GM21786 (cell line): ENCODE data around the gene MIPOL1.

ENCODE experiments used
- ATAC-seq: cut with Tn5 transposase; IDR thresholded peaks from one replicate; pipeline ENCODE4 v1.9.1; 2021; ENCODE audit not compliant: unreplicated experiment

MIPOL1 gene

DNA sequence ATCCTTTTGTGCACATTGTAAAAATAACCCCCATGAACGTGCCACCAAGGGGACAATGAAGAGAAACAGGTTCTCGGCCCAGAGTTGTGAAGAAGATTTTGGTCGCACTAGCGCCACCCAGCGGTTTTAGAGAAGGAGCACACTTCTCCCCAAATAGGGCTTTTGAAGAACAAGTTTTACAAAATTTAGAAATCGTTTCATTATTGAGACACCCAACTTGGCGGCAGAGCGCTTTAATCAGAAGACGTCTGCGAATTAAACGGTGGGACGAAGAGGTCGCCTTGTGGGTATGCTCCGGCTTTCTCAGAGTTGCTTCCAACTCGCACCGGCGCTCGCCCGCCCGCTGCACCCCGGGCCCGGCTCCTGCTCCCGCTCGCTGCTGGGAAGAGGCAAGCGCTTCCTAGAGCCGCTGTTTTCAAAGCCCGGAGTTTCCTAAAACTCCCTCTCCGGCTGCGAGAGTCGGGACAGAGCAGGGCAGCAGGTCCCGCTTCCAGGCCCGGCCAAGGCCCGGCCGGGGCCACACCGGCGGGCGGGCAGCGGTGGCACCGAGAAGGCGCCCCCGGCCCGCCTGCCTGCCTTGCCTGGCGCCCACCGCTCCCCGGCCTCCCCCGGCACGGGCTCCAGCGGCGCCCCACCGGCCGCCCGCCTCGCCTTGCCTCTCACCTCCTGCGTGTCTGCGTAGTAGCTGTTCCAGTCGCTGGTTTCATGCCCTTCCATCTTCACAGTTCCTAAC lies 396.7 kb downstream of the MIPOL1 start:
- no peak for ATAC-seq

DNA sequence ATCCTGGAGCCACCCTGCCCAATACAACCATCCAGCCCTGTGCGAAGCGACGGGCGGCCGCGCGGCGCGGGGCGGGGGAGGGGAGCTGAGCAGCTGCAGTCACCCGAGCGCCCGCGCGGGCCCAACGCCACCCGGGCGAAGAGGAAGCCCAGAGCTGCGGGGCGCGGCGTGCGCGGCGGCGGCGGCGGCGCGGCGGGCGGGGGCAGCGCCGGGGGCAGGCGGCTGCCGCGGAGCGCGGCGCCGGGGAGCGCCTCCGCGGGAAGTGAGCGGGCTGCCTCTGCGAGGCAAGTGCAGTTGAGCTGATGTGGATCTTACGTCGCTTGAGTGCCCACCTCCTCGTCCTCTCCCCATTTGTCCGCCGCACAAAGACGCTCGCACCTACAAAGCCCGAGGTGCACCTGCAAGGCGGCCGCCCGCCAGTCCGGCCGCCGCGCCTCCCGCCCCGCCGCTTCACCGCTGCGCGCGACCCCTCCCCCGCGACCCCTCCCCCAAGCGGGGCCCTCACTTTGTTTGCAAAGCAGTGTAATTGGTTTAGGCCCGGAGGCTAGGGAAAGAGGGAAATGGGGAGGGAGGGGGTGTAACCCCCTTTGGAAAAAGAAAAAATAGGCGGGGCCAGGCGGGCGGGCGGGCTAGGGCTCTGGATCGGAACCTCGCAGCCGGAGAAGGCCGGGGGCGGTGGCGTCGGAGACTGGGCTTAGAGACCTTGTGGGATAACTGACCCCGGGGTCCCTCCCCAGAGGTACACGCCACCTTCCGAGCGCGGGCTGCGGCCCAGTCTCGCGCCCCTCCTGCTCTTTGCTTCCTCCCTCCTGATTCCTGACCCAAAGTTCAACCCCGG lies 397.5 kb downstream of the MIPOL1 start, which contains the start of the genes FOXA1 and TTC6:
FOXA1 (minus strand) TSS at position 279 of the 838 bp plus-strand sequence; CDS start at position 2, 277 bp downstream.
TTC6 (plus strand) TSS at position 659 of the 838 bp plus-strand sequence. CDS start 26,436 bp downstream, outside the sequence.
- no peak for ATAC-seq

DNA sequence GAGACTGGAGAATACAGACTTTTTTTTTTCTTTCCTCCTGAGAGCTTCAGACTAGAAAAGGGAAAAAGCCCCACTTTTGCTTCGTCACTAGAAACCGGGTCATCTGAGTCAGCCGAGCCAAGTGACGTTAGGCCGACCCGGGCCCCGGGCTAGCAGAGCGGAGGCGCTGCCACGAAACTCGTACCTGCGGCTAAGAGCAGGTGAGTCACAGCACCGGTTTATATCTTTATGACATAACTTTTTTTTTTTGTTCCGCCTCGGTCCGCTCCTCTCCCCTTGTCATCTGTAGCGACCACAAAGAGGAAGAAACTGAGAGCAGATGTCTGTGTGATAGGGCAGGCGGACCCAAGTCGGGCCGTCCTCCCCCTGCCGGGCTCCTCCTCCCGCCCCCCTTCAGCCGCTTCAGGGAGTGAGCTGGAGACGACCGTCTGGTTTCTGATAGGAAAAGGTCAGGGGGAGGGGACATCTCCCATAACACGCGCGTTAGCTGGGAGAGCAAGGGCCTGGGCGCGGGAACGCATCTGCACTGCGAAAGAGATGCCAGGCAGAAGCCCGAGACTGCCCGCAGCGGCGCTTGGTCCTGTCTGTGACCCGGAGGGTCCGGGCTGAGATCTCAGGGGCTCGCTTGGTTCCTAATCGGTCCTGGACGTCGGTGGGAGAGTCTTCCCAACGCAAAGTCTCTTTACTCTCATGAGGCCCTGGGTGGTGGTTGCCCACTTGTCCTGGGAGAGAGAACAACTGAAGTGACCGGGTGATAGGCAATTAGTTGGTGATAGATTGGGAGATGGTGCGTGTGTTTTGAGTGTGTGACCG lies 398.3 kb downstream of the MIPOL1 start:
- ATAC-seq = peak; percentile 62

DNA sequence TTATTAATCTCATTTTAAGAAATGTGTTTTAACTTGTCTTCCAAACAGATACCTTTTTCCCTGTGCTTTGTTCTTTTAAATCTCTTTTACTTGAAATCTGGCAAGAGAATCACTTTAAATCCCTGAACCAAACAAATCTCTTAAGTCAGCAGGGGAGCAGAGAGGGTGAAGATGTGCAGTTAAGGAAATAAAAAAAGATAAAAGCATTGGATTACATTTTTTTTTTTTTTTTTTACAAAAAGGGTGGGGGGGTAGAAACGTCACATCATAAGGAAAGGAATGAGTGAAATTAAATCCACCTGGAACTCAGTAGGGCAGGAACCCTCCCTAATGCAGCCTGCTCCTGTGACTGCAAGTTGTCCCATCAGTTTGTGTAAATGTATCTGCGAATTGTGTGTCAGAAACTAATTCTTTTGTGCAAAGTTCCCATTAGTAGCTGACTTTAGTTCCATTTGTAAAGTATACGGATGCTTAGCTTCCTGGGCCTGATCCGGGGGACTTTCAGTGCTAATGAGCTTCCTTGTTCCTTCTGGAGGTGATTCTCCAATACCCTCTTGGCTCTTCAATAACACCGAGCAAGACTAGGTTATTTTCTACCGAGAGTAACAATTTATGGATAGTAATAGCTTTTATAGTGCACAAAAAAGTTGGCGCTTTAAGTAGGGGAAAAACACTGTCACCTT lies 399.2 kb downstream of the MIPOL1 start:
- ATAC-seq = no peak

DNA sequence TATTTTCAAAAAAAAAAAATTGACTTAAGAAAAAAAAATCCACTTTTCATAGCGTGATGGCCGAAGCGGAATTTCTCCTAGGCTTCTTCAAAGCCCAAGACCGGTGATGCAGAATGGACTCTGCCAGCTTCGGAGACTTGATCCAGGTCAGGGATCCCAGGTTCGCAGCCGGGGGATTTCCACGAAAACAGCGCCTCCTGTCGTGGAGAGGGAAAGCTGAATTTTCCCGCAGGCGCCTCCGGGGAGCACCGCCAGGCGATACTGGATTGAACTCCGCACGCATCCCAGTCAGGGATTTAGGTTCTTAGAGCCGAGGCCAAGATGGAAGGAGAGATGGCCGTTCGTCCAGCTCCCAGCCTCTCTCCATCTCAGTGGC lies 399.8 kb downstream of the MIPOL1 start:
- ATAC-seq = no peak

DNA sequence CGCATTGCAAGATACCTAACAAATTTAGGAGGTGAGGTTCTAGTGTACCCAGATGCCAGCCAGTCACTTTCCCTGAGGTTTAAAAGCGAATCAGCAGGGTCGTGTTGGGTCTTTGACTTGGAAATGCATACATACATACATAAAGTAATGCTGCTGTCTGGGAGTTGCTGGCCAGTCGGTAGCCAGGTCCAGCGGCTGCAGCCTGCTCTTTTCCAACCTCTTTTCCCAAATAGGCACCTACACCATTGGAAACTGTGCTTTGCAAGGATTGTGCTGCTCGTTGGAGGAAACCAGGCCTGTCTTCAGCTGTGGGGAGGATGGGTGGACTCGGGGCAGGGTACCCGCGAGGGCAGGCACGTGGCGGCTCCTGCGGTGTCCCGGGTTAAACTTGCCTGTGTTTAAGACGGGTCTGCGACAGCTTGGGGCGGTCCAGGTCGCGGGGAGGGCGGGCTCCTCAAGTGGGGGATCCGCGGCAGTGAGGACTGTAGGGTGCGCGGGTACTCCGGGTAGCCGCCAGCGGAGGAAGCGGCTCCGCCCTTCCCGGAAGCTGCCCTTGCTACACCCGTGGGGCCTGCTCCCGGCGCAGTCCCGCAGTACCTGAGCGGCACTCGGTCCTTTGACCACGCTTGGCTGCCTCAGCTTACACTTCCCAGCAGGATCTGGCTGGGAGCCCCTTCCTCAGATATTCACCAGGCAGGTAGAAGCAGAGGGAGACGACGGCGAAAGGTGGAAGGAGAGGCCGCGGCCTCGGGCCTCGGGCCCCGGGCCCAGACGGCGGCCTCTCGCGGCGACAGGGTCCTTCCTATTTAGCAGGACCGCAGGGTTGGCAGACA lies 400.4 kb downstream of the MIPOL1 start:
- ATAC-seq = no peak

DNA sequence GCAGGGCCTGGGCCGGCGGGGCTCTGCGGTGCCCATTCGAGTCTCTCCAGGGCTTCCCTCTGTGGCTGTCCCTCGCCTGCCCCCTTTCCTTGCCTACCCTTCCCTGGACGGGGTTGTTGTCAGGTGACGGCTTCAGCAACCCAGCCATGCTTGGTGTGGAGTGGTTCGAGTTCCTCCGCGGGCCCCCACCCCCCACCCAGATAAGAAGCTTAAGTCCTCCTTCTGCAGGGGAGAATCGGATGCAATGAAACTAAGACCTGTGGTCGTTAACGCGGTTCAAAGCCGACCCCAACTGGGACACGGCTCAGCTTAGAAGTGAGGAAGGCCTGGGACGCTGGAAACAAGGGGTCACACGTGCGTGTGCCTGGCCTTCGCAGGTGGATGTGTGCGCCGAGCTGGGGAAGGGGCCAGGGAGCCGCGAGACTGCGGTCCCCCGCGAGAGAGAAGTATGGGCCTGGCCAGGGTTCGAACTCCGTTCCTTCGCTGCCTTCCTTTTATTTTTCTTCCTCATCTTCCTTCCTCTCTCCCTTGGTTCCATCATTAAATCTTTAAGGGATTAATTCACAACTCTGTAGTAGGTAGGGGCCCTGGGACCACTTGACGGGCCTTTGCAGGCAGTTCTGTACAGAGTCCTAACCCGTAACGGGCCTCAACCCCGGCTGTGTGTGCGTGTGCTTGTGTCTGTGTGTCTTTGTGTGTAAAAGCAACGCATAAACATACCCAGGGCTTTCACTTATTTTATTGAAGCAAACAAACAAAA lies 401.2 kb downstream of the MIPOL1 start:
- ATAC-seq = no peak

DNA sequence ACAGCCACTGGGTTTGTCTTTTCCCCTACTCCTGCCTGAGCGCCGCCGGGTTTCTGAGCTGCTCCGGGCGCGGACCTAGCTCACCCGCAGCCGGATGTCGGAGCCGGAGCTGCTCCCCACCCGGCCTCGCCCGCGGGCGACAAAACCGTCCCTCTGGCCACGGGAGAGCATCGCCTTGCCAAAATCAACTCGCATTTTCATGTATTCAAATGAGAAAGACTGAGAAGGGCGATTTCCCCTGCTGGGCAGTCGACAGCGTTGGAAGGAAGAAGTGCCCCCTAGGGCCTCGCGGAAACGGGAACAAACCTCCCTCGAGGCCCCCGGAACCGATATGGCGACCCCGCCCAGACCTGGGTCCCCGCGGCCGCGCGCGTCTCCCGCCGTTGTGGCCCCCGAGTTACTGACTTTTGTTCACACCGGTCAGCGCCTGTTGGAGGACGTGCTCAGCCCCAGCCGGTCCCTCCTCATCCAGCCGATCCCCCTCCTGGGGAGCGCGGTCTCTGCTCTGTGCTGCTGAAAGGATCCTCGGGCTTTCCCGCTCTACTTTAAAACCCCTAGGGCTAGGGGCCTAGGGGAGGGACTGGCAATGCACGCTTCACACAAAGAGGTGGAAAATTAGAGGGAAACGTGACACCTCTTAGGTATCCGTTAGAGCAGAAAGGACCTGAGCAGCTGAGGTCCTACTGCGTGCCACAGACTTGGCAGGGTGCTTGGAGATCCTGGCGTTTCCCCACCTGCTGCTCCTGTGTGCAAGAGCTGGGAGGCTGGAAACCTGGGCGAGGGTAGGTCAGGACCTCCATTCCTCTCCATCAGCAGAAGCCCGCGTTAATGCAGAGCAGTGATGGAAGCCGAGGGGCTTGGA lies 402.0 kb downstream of the MIPOL1 start:
- no peak for ATAC-seq

DNA sequence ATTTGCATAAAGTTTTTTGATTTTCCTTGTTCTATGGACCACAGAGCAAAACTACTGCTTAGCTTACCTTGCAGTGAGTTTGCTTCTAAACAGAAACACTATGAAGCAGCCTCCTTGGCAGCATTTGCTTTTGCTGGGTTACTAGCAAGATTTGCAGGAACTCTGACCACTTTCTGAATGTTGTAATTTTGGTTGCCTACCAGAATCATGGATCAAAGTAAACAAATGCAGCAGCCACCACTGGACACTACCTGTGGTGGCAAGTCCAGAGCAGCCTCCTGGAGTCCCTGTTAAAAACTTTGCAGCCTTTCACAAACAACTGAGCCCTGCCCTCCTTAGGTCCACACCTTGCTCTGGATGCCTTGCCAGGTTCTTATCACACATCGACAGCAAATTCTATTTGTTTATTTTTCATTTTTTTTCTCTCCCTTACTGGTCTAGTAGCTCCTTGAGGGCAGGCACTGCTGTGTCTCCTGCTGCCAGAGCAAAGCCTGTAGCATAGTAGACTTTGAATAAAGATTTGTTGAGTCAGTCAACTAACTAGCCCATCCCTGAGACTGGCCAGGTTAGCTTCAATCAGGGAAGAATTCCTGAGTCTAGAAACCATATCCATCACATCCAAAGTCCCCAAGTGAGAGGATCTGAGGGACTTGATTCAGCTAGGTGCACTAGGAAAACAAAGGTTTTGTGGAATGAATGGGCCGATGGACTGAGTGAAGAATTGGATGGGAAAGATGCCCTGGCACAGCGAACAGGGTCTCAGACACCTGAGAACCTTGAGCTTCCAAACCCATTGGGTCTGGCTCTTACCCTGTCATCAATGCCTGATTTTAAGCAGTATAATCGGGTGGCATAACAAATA lies 403.4 kb downstream of the MIPOL1 start:
- no peak for ATAC-seq

DNA sequence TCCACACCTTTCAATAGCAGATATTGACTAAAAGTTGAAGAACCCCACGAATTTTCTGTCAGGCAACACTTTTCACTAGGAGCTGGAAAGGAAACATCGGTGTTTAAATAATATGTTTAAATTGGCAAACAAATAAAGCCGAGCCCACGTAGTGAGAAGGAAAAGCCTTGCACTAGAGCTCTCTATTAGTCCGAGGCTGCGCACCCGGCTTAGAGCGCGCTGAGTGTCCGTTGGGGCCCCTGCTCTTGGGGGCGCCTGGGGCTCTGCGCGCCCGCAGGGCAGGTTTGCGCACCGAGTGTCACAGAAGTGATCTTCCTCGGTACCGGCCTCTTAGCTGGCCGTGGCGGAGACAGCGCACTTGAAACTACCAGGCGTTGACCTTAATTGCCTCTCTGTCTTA lies 404.1 kb downstream of the MIPOL1 start:
- ATAC-seq = no peak
